Vagina (tissue), 2 donors: ENCODE results near the gene PACSIN1. TPM values are rescaled to one million over a fixed set of nuclear protein-coding genes. Genes with fewer than 3 reads are reported as not detected.

Experiments used
- DNase-seq, 2 donors: peaks; one replicate each; pipeline ENCODE4 v3.0.0-alpha.2; 2017; ENCODE audit errors: extremely low spot score in 2 of 2
- H3K27ac ChIP-seq: fragments of 200-600 bp; sonication (generic); one replicate; pipeline ENCODE4 v1.5.1; 2019
- H3K27me3 ChIP-seq: fragments of 200-600 bp; sonication (generic); one replicate; pipeline ENCODE4 v1.5.1; 2019
- H3K36me3 ChIP-seq, 2 donors: fragments of 200-600 bp; sonication (generic); one replicate each; pipeline ENCODE4 v1.5.1; 2017 to 2019
- H3K4me1 ChIP-seq: fragments of 200-600 bp; sonication (generic); one replicate; pipeline ENCODE4 v1.5.1; 2019
- H3K4me3 ChIP-seq, 2 donors: fragments of 200-600 bp; sonication (generic); 1 replicate in 1 of 2; 2 replicates in 1 of 2; pipeline ENCODE4 v1.5.1; 2016 to 2019
- H3K9me3 ChIP-seq: fragments of 200-600 bp; sonication (generic); one replicate; pipeline ENCODE4 v1.5.1; 2019
- CTCF ChIP-seq, 3 experiments: fragments of 450-650 bp in 2 of 3; fragments of 200-600 bp in 1 of 3; sonication (generic) in 1 of 3; IDR thresholded peaks; one replicate each; pipeline ENCODE4 v1.5.1; 2017 to 2019; ENCODE audit warnings: antibody characterized with exemption in 3 of 3, mild to moderate bottlenecking in 2 of 3, moderate library complexity in 2 of 3
- POLR2A ChIP-seq, 2 donors: fragments of 450-650 bp; IDR thresholded peaks; one replicate each; pipeline ENCODE4 v1.6.1; 2017; ENCODE audit warnings: antibody characterized with exemption in 2 of 2, mild to moderate bottlenecking in 2 of 2, moderate library complexity in 2 of 2
- POLR2AphosphoS5 ChIP-seq, 2 donors: sonication (generic); formaldehyde crosslinking; IDR thresholded peaks; one replicate each; pipeline ENCODE4 v1.9.0; 2017; ENCODE audit warnings: antibody characterized with exemption in 2 of 2, mild to moderate bottlenecking in 2 of 2, low read depth in 1 of 2; ENCODE audit not compliant: insufficient read depth in 1 of 2
- intact Hi-C: fragments of 100-400 bp; cut with DNase I; formaldehyde crosslinking; loops from one replicate; pipeline ENCODE4 v1.15.1; 2023
- total RNA-seq: library from RNA; depleted of rRNA; stranded (reverse); fragments of >200 nt; gene quantifications from one replicate; pipeline ENCODE4 v1.2.3, GENCODE V29; 2016

Gene PACSIN1
- total RNA-seq, 1 donor from 2014 or later = 0.74 TPM

GRCh38 chr6:34520645-34521462 is 55.0 kb downstream of the PACSIN1 start:
- Histone ChIP-seq H3K4me3 (no peak overlapping the region), H3K4me1 (peaks cover 3% of the 10 kb centered on the region), H3K9me3 (no peaks in the 10 kb centered on the region), H3K36me3 (no peaks in the 10 kb centered on the region), H3K27ac (no peak overlapping the region), H3K27me3 (no peaks in the 10 kb centered on the region)
- TF ChIP-seq POLR2A (IDR thresholded peaks at IDR 0.05) (no peak), CTCF (IDR thresholded peaks at IDR 0.05) (no peak), POLR2AphosphoS5 (IDR thresholded peaks at IDR 0.05; ENCODE audit: insufficient read depth in 1 of 2, low read depth in 1 of 2) (no peak)
- intact Hi-C loops = no loop called here
- no peak for DNase-seq

- no peaks in the 10 kb centered on the region for H3K9me3 ChIP-seq
Observed at GRCh38 chr6:34521463-34522285, 55.8 kb downstream of the PACSIN1 start.

GRCh38 chr6:34522761-34523160 is 56.9 kb downstream of the PACSIN1 start:
- Histone ChIP-seq H3K27ac (no peak overlapping the region), H3K4me1 (peaks cover 12% of the 10 kb centered on the region), H3K9me3 (no peaks in the 10 kb centered on the region), H3K27me3 (no peaks in the 10 kb centered on the region), H3K4me3 (no peak overlapping the region), H3K36me3 (no peaks in the 10 kb centered on the region)
- no peak for DNase-seq
- intact Hi-C loops = no loop called here
- no peak for TF ChIP-seq POLR2AphosphoS5 (IDR thresholded peaks at IDR 0.05; ENCODE audit: insufficient read depth in 1 of 2, low read depth in 1 of 2)
- TF ChIP-seq POLR2A (IDR thresholded peaks at IDR 0.05) = no peak
- no peak for TF ChIP-seq CTCF (IDR thresholded peaks at IDR 0.05)

More at GRCh38 chr6:34521463-34522285, 55.8 kb downstream of the PACSIN1 start:
- no peak for DNase-seq
- Histone ChIP-seq H3K4me1 (peaks cover 10% of the 10 kb centered on the region), H3K4me3 (no peak overlapping the region), H3K27ac (no peak overlapping the region), H3K36me3 (no peaks in the 10 kb centered on the region), H3K27me3 (no peaks in the 10 kb centered on the region)
- intact Hi-C loops = no loop called here
- TF ChIP-seq CTCF (IDR thresholded peaks at IDR 0.05) = no peak
- TF ChIP-seq POLR2A (IDR thresholded peaks at IDR 0.05) = no peak
- no peak for TF ChIP-seq POLR2AphosphoS5 (IDR thresholded peaks at IDR 0.05; ENCODE audit: insufficient read depth in 1 of 2, low read depth in 1 of 2)

GRCh38 chr6:34523441-34524206 is 57.7 kb downstream of the PACSIN1 start:
- Histone ChIP-seq H3K27ac (no peak overlapping the region), H3K27me3 (no peaks in the 10 kb centered on the region), H3K4me1 (peaks cover 12% of the 10 kb centered on the region), H3K9me3 (no peaks in the 10 kb centered on the region), H3K4me3 (no peak overlapping the region), H3K36me3 (no peaks in the 10 kb centered on the region)
- TF ChIP-seq POLR2A (IDR thresholded peaks at IDR 0.05) (no peak), POLR2AphosphoS5 (IDR thresholded peaks at IDR 0.05; ENCODE audit: insufficient read depth in 1 of 2, low read depth in 1 of 2) (no peak), CTCF (IDR thresholded peaks at IDR 0.05) (no peak)
- no peak for DNase-seq
- intact Hi-C loops = no loop called here
